WTC11 (cell line): ENCODE results near the gene TMEM141. TPM values are rescaled to one million over a fixed set of nuclear protein-coding genes. Genes with fewer than 3 reads are reported as not detected.

Source experiments
- ATAC-seq: fragments of 200-7000 bp; cut with Tn5 transposase; 2 replicates; pipeline ENCODE4 v1.10.0; 2021; ENCODE audit warnings: mild to moderate bottlenecking, moderate library complexity
- CTCF ChIA-PET: fragments of 300-600 bp; sonication (Branson Sonifier 250); formaldehyde crosslinking; loops from one replicate; lab custom pipeline; 2021; ENCODE audit warnings: antibody characterized with exemption; lab: Charles Lee
- POLR2A ChIA-PET: fragments of 350-600 bp; sonication (Branson Sonifier 250); formaldehyde crosslinking; loops from one replicate; lab custom pipeline; 2021; ENCODE audit warnings: antibody characterized with exemption; lab: Charles Lee
- DNase-seq: peaks from one replicate; pipeline ENCODE4 v3.0.0; 2021; ENCODE audit warnings: low spot score
- H3K27ac Mint-ChIP-seq: 2 replicates; pipeline ENCODE4 v1.8.0; 2021; ENCODE audit warnings: mixed read lengths
- H3K27me3 Mint-ChIP-seq: 2 replicates; pipeline ENCODE4 v1.8.0; 2021; ENCODE audit warnings: low read depth, mild to moderate bottlenecking, moderate library complexity, mixed read lengths
- H3K36me3 Mint-ChIP-seq: 2 replicates; pipeline ENCODE4 v1.8.0; 2021; ENCODE audit warnings: mixed read lengths
- H3K4me1 Mint-ChIP-seq: 2 replicates; pipeline ENCODE4 v1.8.0; 2022; ENCODE audit warnings: mixed read lengths
- H3K4me3 Mint-ChIP-seq: 2 replicates; pipeline ENCODE4 v1.8.0; 2021; ENCODE audit warnings: mild to moderate bottlenecking, moderate library complexity, mixed read lengths
- H3K9me3 Mint-ChIP-seq: 2 replicates; pipeline ENCODE4 v1.8.0; 2021; ENCODE audit warnings: mixed read lengths
- CREB1 ChIP-seq: sonication (generic); formaldehyde crosslinking; IDR thresholded peaks from 2 replicates; pipeline ENCODE4 v1.8.0; 2023; ENCODE audit warnings: mild to moderate bottlenecking, missing genetic modification reagents
- IRF2 ChIP-seq: sonication (generic); formaldehyde crosslinking; IDR thresholded peaks from 2 replicates; pipeline ENCODE4 v1.8.0; 2022; ENCODE audit warnings: low read depth, missing genetic modification reagents, borderline replicate concordance
- MYBL2 ChIP-seq: sonication (generic); formaldehyde crosslinking; IDR thresholded peaks from 2 replicates; pipeline ENCODE4 v1.8.1; 2023; ENCODE audit warnings: mild to moderate bottlenecking, moderate library complexity, missing genetic modification reagents
- NFATC4 ChIP-seq: fragments of 250-450 bp; sonication (Bioruptor Pico); IDR thresholded peaks from 2 replicates; pipeline ENCODE4 v1.9.0; 2021; ENCODE audit warnings: mild to moderate bottlenecking
- NFE2L1 ChIP-seq: sonication (generic); formaldehyde crosslinking; IDR thresholded peaks from 2 replicates; pipeline ENCODE4 v1.8.1; 2023; ENCODE audit warnings: missing genetic modification reagents
- NFYB ChIP-seq: sonication (generic); formaldehyde crosslinking; conservative IDR thresholded peaks from 2 replicates; pipeline ENCODE4 v1.8.0; 2022; ENCODE audit warnings: low read depth, missing genetic modification reagents
- OVOL2 ChIP-seq: fragments of 250-450 bp; sonication (Bioruptor Pico); IDR thresholded peaks from 2 replicates; pipeline ENCODE4 v1.9.0; 2021; ENCODE audit warnings: mild to moderate bottlenecking, borderline replicate concordance
- SMAD3 ChIP-seq: sonication (generic); formaldehyde crosslinking; IDR thresholded peaks from 2 replicates; pipeline ENCODE4 v1.8.0; 2022; ENCODE audit warnings: missing genetic modification reagents, mild to moderate bottlenecking, borderline replicate concordance
- TCF7 ChIP-seq: sonication (generic); formaldehyde crosslinking; IDR thresholded peaks from 2 replicates; pipeline ENCODE4 v1.8.0; 2022; ENCODE audit warnings: mild to moderate bottlenecking, low read depth, missing genetic modification reagents, moderate library complexity
- total RNA-seq: library from RNA; stranded (reverse); gene quantifications from 3 replicates; pipeline ENCODE4 v1.2.3, GENCODE V29; 2021
- TF ChIP-seq, protein P1 (sequence below): sonication (generic); formaldehyde crosslinking; IDR thresholded peaks from 2 replicates; pipeline ENCODE4 v1.8.1; 2023; ENCODE audit warnings: mild to moderate bottlenecking, missing genetic modification reagents, moderate library complexity
- TF ChIP-seq, protein P2 (sequence below): sonication (generic); formaldehyde crosslinking; IDR thresholded peaks from 2 replicates; pipeline ENCODE4 v1.8.0; 2022; ENCODE audit warnings: missing genetic modification reagents
- TF ChIP-seq, protein P3 (sequence below): sonication (generic); formaldehyde crosslinking; IDR thresholded peaks from 2 replicates; pipeline ENCODE4 v1.8.0; 2023; ENCODE audit warnings: missing genetic modification reagents
- TF ChIP-seq, protein P4 (sequence below): sonication (generic); formaldehyde crosslinking; IDR thresholded peaks from 2 replicates; pipeline ENCODE4 v1.8.1; 2022; ENCODE audit warnings: mild to moderate bottlenecking, moderate library complexity, missing genetic modification reagents
- TF ChIP-seq, protein P5 (sequence below): fragments of 250-450 bp; sonication (Bioruptor Pico); IDR thresholded peaks from 2 replicates; pipeline ENCODE4 v1.9.0; 2021; ENCODE audit warnings: mild to moderate bottlenecking
- TF ChIP-seq, protein P6 (sequence below): sonication (generic); formaldehyde crosslinking; IDR thresholded peaks from 2 replicates; pipeline ENCODE4 v1.8.1; 2022; ENCODE audit warnings: missing genetic modification reagents, borderline replicate concordance
- TF ChIP-seq, protein P7 (sequence below): sonication (generic); formaldehyde crosslinking; IDR thresholded peaks from 2 replicates; pipeline ENCODE4 v1.8.1; 2022; ENCODE audit warnings: mild to moderate bottlenecking, missing genetic modification reagents, moderate library complexity, borderline replicate concordance
- TF ChIP-seq, protein P8 (sequence below): sonication (generic); formaldehyde crosslinking; IDR thresholded peaks from 2 replicates; pipeline ENCODE4 v1.8.1; 2023; ENCODE audit warnings: mild to moderate bottlenecking, missing genetic modification reagents, moderate library complexity

The TMEM141 gene
- total RNA-seq, 1 experiment from 2014 or later = 72.0 TPM

DNA sequence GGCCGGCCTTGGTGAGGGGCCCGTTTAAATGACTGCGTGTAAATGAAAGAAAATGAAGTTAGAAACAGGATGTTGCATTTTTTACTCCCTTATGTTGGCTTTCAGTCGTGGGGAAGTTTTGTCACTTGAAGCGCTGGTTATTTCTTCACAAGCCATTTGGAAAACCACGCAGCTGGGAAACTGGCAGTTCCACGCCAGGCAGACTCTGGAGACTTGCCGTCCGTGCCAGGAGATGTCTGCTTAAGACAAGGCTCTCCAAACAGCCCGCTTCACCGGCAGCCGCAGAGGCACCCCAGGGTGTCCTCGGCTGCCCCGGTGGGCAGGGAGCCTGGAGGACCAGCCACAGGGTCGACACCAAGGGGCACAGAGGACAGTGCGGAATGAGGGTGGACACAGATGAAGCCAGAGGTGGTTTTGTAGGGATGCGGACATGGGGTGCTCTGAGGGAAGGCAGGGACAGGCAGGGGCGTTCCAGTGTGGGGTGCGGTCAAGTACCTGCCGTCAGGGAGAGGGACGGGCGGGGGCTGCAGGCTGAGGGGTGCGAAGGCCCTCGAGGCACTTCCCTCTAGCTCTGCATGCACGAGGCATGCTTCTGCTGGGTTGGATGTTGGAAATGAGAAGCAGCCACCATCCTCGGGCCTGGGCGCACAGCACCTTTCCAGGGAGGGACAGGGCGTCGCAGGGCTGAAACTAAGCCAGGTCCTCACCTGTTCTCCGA, 40.0 kb downstream of the TMEM141 start:
- Mint-ChIP-seq H3K4me3 (no peak overlapping the region), H3K36me3 (peaks cover 30% of the 10 kb centered on the region), H3K4me1 (no peaks in the 10 kb centered on the region), H3K27me3 (no peaks in the 10 kb centered on the region), H3K9me3 (no peaks in the 10 kb centered on the region), H3K27ac (no peak overlapping the region)
- ChIA-PET POLR2A (no interaction called here), CTCF (no interaction called here)
- DNase-seq (no peak), ATAC-seq (no peak)
- no peak for TF ChIP-seq IRF2 (CRISPR knock-in tag)
- TF ChIP-seq, protein P1, sequence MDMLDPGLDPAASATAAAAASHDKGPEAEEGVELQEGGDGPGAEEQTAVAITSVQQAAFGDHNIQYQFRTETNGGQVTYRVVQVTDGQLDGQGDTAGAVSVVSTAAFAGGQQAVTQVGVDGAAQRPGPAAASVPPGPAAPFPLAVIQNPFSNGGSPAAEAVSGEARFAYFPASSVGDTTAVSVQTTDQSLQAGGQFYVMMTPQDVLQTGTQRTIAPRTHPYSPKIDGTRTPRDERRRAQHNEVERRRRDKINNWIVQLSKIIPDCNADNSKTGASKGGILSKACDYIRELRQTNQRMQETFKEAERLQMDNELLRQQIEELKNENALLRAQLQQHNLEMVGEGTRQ = no peak
- no peak for TF ChIP-seq NFE2L1
- TF ChIP-seq SMAD3 (CRISPR knock-in tag) = no peak
- TF ChIP-seq, protein P2, sequence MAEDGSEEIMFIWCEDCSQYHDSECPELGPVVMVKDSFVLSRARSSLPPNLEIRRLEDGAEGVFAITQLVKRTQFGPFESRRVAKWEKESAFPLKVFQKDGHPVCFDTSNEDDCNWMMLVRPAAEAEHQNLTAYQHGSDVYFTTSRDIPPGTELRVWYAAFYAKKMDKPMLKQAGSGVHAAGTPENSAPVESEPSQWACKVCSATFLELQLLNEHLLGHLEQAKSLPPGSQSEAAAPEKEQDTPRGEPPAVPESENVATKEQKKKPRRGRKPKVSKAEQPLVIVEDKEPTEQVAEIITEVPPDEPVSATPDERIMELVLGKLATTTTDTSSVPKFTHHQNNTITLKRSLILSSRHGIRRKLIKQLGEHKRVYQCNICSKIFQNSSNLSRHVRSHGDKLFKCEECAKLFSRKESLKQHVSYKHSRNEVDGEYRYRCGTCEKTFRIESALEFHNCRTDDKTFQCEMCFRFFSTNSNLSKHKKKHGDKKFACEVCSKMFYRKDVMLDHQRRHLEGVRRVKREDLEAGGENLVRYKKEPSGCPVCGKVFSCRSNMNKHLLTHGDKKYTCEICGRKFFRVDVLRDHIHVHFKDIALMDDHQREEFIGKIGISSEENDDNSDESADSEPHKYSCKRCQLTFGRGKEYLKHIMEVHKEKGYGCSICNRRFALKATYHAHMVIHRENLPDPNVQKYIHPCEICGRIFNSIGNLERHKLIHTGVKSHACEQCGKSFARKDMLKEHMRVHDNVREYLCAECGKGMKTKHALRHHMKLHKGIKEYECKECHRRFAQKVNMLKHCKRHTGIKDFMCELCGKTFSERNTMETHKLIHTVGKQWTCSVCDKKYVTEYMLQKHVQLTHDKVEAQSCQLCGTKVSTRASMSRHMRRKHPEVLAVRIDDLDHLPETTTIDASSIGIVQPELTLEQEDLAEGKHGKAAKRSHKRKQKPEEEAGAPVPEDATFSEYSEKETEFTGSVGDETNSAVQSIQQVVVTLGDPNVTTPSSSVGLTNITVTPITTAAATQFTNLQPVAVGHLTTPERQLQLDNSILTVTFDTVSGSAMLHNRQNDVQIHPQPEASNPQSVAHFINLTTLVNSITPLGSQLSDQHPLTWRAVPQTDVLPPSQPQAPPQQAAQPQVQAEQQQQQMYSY = no peak
- TF ChIP-seq NFYB (CRISPR knock-in tag) = no peak

DNA sequence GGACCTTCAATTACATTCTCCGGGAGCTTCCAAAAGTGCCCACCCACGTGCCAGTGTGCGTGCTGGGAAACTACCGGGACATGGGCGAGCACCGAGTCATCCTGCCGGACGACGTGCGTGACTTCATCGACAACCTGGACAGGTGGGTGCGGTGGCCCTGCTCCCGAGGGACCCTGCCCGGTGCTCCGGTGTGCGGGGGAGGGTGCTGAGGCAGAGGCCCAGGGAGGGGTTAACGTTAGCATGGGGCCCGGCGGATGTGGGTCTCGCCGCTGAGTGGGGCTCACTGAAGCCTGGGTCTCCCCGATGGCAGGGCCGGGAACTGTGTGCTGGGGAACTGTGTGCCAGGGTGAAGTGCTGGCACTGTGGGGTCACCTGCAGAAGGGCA, 40.6 kb downstream of the TMEM141 start:
- no peak for ATAC-seq
- H3K27ac Mint-ChIP-seq = no peak overlapping the region
- no peaks in the 10 kb centered on the region for H3K9me3 Mint-ChIP-seq
- CTCF ChIA-PET = no interaction called here
- H3K36me3 Mint-ChIP-seq = peaks cover 30% of the 10 kb centered on the region
- no peaks in the 10 kb centered on the region for H3K4me1 Mint-ChIP-seq
- DNase-seq = peak; percentile 8
- no peaks in the 10 kb centered on the region for H3K27me3 Mint-ChIP-seq
- no peak overlapping the region for H3K4me3 Mint-ChIP-seq
- POLR2A ChIA-PET = no interaction called here
- TF ChIP-seq, protein P3, sequence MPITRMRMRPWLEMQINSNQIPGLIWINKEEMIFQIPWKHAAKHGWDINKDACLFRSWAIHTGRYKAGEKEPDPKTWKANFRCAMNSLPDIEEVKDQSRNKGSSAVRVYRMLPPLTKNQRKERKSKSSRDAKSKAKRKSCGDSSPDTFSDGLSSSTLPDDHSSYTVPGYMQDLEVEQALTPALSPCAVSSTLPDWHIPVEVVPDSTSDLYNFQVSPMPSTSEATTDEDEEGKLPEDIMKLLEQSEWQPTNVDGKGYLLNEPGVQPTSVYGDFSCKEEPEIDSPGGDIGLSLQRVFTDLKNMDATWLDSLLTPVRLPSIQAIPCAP (CRISPR knock-in tag) = no peak
- TF ChIP-seq, protein P4, sequence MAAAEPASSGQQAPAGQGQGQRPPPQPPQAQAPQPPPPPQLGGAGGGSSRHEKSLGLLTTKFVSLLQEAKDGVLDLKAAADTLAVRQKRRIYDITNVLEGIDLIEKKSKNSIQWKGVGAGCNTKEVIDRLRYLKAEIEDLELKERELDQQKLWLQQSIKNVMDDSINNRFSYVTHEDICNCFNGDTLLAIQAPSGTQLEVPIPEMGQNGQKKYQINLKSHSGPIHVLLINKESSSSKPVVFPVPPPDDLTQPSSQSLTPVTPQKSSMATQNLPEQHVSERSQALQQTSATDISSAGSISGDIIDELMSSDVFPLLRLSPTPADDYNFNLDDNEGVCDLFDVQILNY (CRISPR knock-in tag) = no peak
- TF ChIP-seq, protein P5, sequence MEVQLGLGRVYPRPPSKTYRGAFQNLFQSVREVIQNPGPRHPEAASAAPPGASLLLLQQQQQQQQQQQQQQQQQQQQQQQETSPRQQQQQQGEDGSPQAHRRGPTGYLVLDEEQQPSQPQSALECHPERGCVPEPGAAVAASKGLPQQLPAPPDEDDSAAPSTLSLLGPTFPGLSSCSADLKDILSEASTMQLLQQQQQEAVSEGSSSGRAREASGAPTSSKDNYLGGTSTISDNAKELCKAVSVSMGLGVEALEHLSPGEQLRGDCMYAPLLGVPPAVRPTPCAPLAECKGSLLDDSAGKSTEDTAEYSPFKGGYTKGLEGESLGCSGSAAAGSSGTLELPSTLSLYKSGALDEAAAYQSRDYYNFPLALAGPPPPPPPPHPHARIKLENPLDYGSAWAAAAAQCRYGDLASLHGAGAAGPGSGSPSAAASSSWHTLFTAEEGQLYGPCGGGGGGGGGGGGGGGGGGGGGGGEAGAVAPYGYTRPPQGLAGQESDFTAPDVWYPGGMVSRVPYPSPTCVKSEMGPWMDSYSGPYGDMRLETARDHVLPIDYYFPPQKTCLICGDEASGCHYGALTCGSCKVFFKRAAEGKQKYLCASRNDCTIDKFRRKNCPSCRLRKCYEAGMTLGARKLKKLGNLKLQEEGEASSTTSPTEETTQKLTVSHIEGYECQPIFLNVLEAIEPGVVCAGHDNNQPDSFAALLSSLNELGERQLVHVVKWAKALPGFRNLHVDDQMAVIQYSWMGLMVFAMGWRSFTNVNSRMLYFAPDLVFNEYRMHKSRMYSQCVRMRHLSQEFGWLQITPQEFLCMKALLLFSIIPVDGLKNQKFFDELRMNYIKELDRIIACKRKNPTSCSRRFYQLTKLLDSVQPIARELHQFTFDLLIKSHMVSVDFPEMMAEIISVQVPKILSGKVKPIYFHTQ = no peak
- TF ChIP-seq, protein P6, sequence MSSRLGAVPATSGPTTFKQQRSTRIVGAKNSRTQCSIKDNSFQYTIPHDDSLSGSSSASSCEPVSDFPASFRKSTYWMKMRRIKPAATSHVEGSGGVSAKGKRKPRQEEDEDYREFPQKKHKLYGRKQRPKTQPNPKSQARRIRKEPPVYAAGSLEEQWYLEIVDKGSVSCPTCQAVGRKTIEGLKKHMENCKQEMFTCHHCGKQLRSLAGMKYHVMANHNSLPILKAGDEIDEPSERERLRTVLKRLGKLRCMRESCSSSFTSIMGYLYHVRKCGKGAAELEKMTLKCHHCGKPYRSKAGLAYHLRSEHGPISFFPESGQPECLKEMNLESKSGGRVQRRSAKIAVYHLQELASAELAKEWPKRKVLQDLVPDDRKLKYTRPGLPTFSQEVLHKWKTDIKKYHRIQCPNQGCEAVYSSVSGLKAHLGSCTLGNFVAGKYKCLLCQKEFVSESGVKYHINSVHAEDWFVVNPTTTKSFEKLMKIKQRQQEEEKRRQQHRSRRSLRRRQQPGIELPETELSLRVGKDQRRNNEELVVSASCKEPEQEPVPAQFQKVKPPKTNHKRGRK = no peak
- TF ChIP-seq SMAD3 (CRISPR knock-in tag) = no peak
- no peak for TF ChIP-seq NFE2L1
- no peak for TF ChIP-seq CREB1 (CRISPR knock-in tag)
- TF ChIP-seq, protein P7, sequence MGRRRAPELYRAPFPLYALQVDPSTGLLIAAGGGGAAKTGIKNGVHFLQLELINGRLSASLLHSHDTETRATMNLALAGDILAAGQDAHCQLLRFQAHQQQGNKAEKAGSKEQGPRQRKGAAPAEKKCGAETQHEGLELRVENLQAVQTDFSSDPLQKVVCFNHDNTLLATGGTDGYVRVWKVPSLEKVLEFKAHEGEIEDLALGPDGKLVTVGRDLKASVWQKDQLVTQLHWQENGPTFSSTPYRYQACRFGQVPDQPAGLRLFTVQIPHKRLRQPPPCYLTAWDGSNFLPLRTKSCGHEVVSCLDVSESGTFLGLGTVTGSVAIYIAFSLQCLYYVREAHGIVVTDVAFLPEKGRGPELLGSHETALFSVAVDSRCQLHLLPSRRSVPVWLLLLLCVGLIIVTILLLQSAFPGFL (CRISPR knock-in tag) = no peak
- TF ChIP-seq OVOL2 (CRISPR knock-in tag) = no peak
- no peak for TF ChIP-seq TCF7 (CRISPR knock-in tag)
- TF ChIP-seq NFATC4 (CRISPR knock-in tag) = no peak
- TF ChIP-seq, protein P1 = no peak
- no peak for TF ChIP-seq MYBL2 (CRISPR knock-in tag)
- TF ChIP-seq, protein P8, sequence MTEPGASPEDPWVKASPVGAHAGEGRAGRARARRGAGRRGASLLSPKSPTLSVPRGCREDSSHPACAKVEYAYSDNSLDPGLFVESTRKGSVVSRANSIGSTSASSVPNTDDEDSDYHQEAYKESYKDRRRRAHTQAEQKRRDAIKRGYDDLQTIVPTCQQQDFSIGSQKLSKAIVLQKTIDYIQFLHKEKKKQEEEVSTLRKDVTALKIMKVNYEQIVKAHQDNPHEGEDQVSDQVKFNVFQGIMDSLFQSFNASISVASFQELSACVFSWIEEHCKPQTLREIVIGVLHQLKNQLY (CRISPR knock-in tag) = no peak
